ENCODE measurements around the gene ARL8B. TPM values are rescaled to one million over a fixed set of nuclear protein-coding genes. Genes with fewer than 3 reads are reported as not detected.

Gene ARL8B
- total and polyA plus RNA-seq, 10 of the 15 experiments (the other 5 are each of a cell fraction or from before 2014, with no cell fraction given): 22.0 to 80.6 (median 43.7) TPM

GRCh38 chr3:5198986-5199731 lies 77.1 kb downstream of the ARL8B start (continued):
- TF ChIP-seq CHD2 (IDR thresholded peaks at IDR 0.05; ENCODE audit: borderline replicate concordance, low read depth, low read length) (peak; percentile 46; the same call in 1 of the 2 replicates), HDGF (IDR thresholded peaks at IDR 0.05) (no peak), PKNOX1 (IDR thresholded peaks at IDR 0.05) (peak; percentile 22; the same call in 1 of the 2 replicates), NFIC (IDR thresholded peaks at IDR 0.05; ENCODE audit: low read depth, low read length) (peak; percentile 75; the same call in 1 of the 2 replicates), ZNF217 (IDR thresholded peaks at IDR 0.05) (no peak), ZBTB4 (CRISPR knock-in tag; IDR thresholded peaks at IDR 0.05) (no peak), CHD1 (IDR thresholded peaks at IDR 0.05; ENCODE audit: low read depth, low read length) (0 out of 2 replicates have a peak, but pooled peaks have one; percentile 61), E2F4 (IDR thresholded peaks at IDR 0.05; ENCODE audit: low read depth, low read length) (no peak), BCL3 (IDR thresholded peaks at IDR 0.05; ENCODE audit: borderline replicate concordance, insufficient read depth, low read depth, low read length, poor library complexity, severe bottlenecking) (no peak), ESRRA (IDR thresholded peaks at IDR 0.05; ENCODE audit: low read length) (no peak), NRF1 (conservative IDR thresholded peaks at IDR 0.05; ENCODE audit: low read depth, low read length) (no peak), KAT2A (conservative IDR thresholded peaks at IDR 0.05; ENCODE audit: control insufficient read depth, low read depth, low read length) (no peak), BHLHE40 (IDR thresholded peaks at IDR 0.05; ENCODE audit: borderline replicate concordance in 1 of 2, low read depth in 2 of 2, low read length in 1 of 2) (peak in 1 of 2 experiments; percentile 45; a peak in 1 of 4 replicates), SIN3A (IDR thresholded peaks at IDR 0.05; ENCODE audit: low read depth, low read length) (no peak), SUZ12 (IDR thresholded peaks at IDR 0.05; ENCODE audit: unreplicated experiment) (no peak), PML (IDR thresholded peaks at IDR 0.05; ENCODE audit: low read length) (no peak), ZNF207 (IDR thresholded peaks at IDR 0.05; ENCODE audit: borderline replicate concordance) (no peak), SIX5 (IDR thresholded peaks at IDR 0.05; ENCODE audit: low read depth, low read length, severe bottlenecking) (no peak), ATF7 (IDR thresholded peaks at IDR 0.05; ENCODE audit: low read depth) (peak; percentile 92), ATF2 (IDR thresholded peaks at IDR 0.05; ENCODE audit: low read length) (peak; percentile 40; the same call in 1 of the 2 replicates), FOXM1 (IDR thresholded peaks at IDR 0.05; ENCODE audit: low read depth, low read length) (peak; percentile 68; the same call in 1 of the 2 replicates), MEF2A (IDR thresholded peaks at IDR 0.05; ENCODE audit: insufficient read depth, low read depth, low read length) (0 out of 2 replicates have a peak, but pooled peaks have one; percentile 9)

Data from GM12878 (cell line).